IMR-90 (cell line): ENCODE data around the gene PCSK5. TPM values are rescaled to one million over a fixed set of nuclear protein-coding genes. Genes with fewer than 3 reads are reported as not detected.

Source experiments
- ATAC-seq: fragments of 200-7000 bp; cut with Tn5 transposase; 2 replicates; pipeline ENCODE4 v1.9.1; 2020; ENCODE audit warnings: low read depth, mild to moderate bottlenecking, moderate library complexity
- BruUV-seq: library from RNA; stranded (reverse); fragments of 400-500 nt; replicated peaks from 2 replicates; lab custom pipeline; 2021; lab: Mats Ljungman, UMichigan
- CTCF ChIA-PET: fragments of 300-600 bp; formaldehyde crosslinking; extraction: SDS; loops from one replicate; lab custom pipeline; 2021; ENCODE audit warnings: antibody characterized with exemption; lab: Yijun Ruan, JAX
- POLR2A ChIA-PET: fragments of 300-600 bp; sonication (Branson Sonifier 250); formaldehyde crosslinking; loops from one replicate; lab custom pipeline; 2022; ENCODE audit warnings: antibody characterized with exemption; ENCODE audit not compliant: unreplicated experiment; lab: Charles Lee
- DNase-seq: peaks from one replicate; pipeline ENCODE4 v3.0.0; 2013
- H2AFZ ChIP-seq: replicated peaks from 2 replicates; pipeline ENCODE3; 2013; ENCODE audit warnings: low read length, mild to moderate bottlenecking; ENCODE audit not compliant: poor library complexity
- H2AK5ac ChIP-seq: 2 replicates; pipeline ENCODE4 v1.6.1; 2013; ENCODE audit warnings: low read depth, low read length, inconsistent platforms
- H2AK9ac ChIP-seq: replicated peaks from 2 replicates; pipeline ENCODE3; 2013; ENCODE audit warnings: mild to moderate bottlenecking, low read depth, low read length, moderate library complexity; ENCODE audit not compliant: poor library complexity
- H2BK120ac ChIP-seq: 2 replicates; pipeline ENCODE4 v1.6.1; 2013; ENCODE audit warnings: low read depth, low read length, inconsistent platforms
- H2BK15ac ChIP-seq: 3 replicates; pipeline ENCODE4 v1.6.1; 2013; ENCODE audit warnings: low read depth, low read length, inconsistent platforms
- H2BK20ac ChIP-seq: 2 replicates; pipeline ENCODE4 v1.6.1; 2013; ENCODE audit warnings: low read depth, mild to moderate bottlenecking, inconsistent platforms, low read length, moderate library complexity
- H2BK5ac ChIP-seq: 2 replicates; pipeline ENCODE4 v1.6.1; 2013; ENCODE audit warnings: mild to moderate bottlenecking, low read depth, low read length, inconsistent platforms; ENCODE audit not compliant: poor library complexity, severe bottlenecking
- H3K14ac ChIP-seq: replicated peaks from 2 replicates; pipeline ENCODE4 v1.6.1; 2013; ENCODE audit warnings: low read depth, low read length, inconsistent platforms
- H3K18ac ChIP-seq: 2 replicates; pipeline ENCODE4 v1.6.1; 2013; ENCODE audit warnings: low read depth, low read length, control low read depth
- H3K23ac ChIP-seq: 2 replicates; pipeline ENCODE4 v1.6.1; 2013; ENCODE audit warnings: low read depth, low read length, inconsistent platforms
- H3K27ac ChIP-seq: 2 replicates; pipeline ENCODE4 v1.5.1; 2013; ENCODE audit warnings: mild to moderate bottlenecking, control low read depth, low read length; ENCODE audit not compliant: insufficient read depth
- H3K27me3 ChIP-seq: 2 replicates; pipeline ENCODE4 v1.6.1; 2013; ENCODE audit warnings: low read length; ENCODE audit not compliant: control insufficient read depth, insufficient read depth
- H3K36me3 ChIP-seq: 2 replicates; pipeline ENCODE4 v1.6.1; 2013; ENCODE audit warnings: low read length, mixed read lengths; ENCODE audit not compliant: control insufficient read depth, insufficient read depth
- H3K4ac ChIP-seq: 2 replicates; pipeline ENCODE4 v1.6.1; 2013; ENCODE audit warnings: low read depth, low read length, inconsistent platforms
- H3K4me1 ChIP-seq: 2 replicates; pipeline ENCODE4 v1.6.1; 2013; ENCODE audit warnings: low read length, mixed read lengths; ENCODE audit not compliant: control insufficient read depth, insufficient read depth
- H3K4me2 ChIP-seq: 2 replicates; pipeline ENCODE4 v1.6.1; 2013; ENCODE audit warnings: low read depth, mild to moderate bottlenecking, control low read depth, low read length, moderate library complexity
- H3K4me3 ChIP-seq: 2 replicates; pipeline ENCODE4 v1.5.1; 2013; ENCODE audit warnings: low read depth, mild to moderate bottlenecking, control low read depth, low read length, moderate library complexity; ENCODE audit not compliant: insufficient read depth
- H3K56ac ChIP-seq: 2 replicates; pipeline ENCODE4 v1.6.1; 2013; ENCODE audit warnings: low read length, inconsistent platforms; ENCODE audit not compliant: insufficient read depth; ENCODE audit errors: extremely low read depth
- H3K79me1 ChIP-seq, 2 experiments: 2 replicates each; pipeline ENCODE4 v1.6.1; 2013; ENCODE audit warnings: low read length in 2 of 2, inconsistent platforms in 1 of 2, low read depth in 1 of 2
- H3K9ac ChIP-seq: 2 replicates; pipeline ENCODE4 v1.6.1; 2013; ENCODE audit warnings: low read depth, low read length, control low read depth
- H3K9me1 ChIP-seq: 2 replicates; pipeline ENCODE4 v1.6.1; 2013; ENCODE audit warnings: low read length, inconsistent platforms; ENCODE audit not compliant: insufficient read depth
- H3K9me3 ChIP-seq: 2 replicates; pipeline ENCODE4 v1.6.1; 2013; ENCODE audit warnings: low read length; ENCODE audit not compliant: control insufficient read depth, insufficient read depth
- H4K20me1 ChIP-seq: 2 replicates; pipeline ENCODE4 v1.6.1; 2013; ENCODE audit warnings: low read length, inconsistent platforms; ENCODE audit not compliant: insufficient read depth
- H4K5ac ChIP-seq: 2 replicates; pipeline ENCODE4 v1.6.1; 2013; ENCODE audit warnings: mild to moderate bottlenecking, low read depth, low read length, control low read depth
- H4K8ac ChIP-seq, 2 experiments: 2 replicates each; pipeline ENCODE4 v1.6.1; 2013; ENCODE audit warnings: low read depth in 2 of 2, low read length in 2 of 2, control low read depth in 1 of 2, inconsistent platforms in 1 of 2
- H4K91ac ChIP-seq: 2 replicates; pipeline ENCODE4 v1.6.1; 2013; ENCODE audit warnings: low read depth, low read length, inconsistent platforms; ENCODE audit not compliant: insufficient read depth
- BHLHE40 ChIP-seq: fragments of 150-350 bp; IDR thresholded peaks from 2 replicates; pipeline ENCODE4 v1.6.1; 2016; ENCODE audit warnings: mild to moderate bottlenecking, low read depth, low read length
- MAZ ChIP-seq: IDR thresholded peaks from 2 replicates; pipeline ENCODE4 v1.6.1; 2012; ENCODE audit warnings: low read depth, mild to moderate bottlenecking, low read length, improper control_type of control experiment, moderate library complexity, borderline replicate concordance
- POLR2A ChIP-seq: IDR thresholded peaks from 2 replicates; pipeline ENCODE4 v1.6.1; 2012; ENCODE audit warnings: mild to moderate bottlenecking, low read depth, low read length
- RAD21 ChIP-seq: IDR thresholded peaks from 2 replicates; pipeline ENCODE4 v1.6.1; 2012; ENCODE audit warnings: low read length, improper control_type of control experiment
- USF2 ChIP-seq: fragments of 150-350 bp; IDR thresholded peaks from 2 replicates; pipeline ENCODE4 v1.6.1; 2017; ENCODE audit warnings: mild to moderate bottlenecking, antibody characterized with exemption, low read length, low read depth
- WGBS, 2 experiments: methylation state at CpG; one replicate each; pipeline versions ENCODE4 v1.1.5 to v1.1.7; 2013; ENCODE audit warnings: missing lambda C conversion rate in 2 of 2; ENCODE audit not compliant: insufficient read length in 1 of 2; ENCODE audit errors: extremely low coverage in 2 of 2; 5-methylcytosine and 5-hydroxymethylcytosine counted together
- dilution Hi-C: fragments of 300-500 bp; cut with HindIII; formaldehyde crosslinking; loops from one replicate; pipeline ENCODE4 v1.14.3; 2018; ENCODE audit warnings: low sequenced_read_pairs; ENCODE audit not compliant: unreplicated experiment
- in situ Hi-C: fragments of 300-500 bp; cut with MboI; formaldehyde crosslinking; loops from 3 replicates; pipeline ENCODE4 v1.14.3; 2019; ENCODE audit warnings: low sequenced_read_pairs, inconsistent platforms, mixed read lengths
- intact Hi-C: fragments of 100-400 bp; cut with micrococcal nuclease; formaldehyde crosslinking; loops from 2 replicates; pipeline ENCODE4 v1.10.0; 2022
- polyA plus RNA-seq, 3 experiments: library from polyadenylated mRNA; depleted of rRNA; stranded (reverse); fragments of >200 nt; gene quantifications; 2 replicates each; pipeline ENCODE4 v1.2.3, GENCODE V29; 2012; ENCODE audit warnings: low replicate concordance in 1 of 3
- total RNA-seq: library from RNA; depleted of rRNA; stranded (reverse); fragments of >200 nt; gene quantifications from 2 replicates; pipeline ENCODE4 v1.2.3, GENCODE V29; 2012

The PCSK5 gene
- total and polyA plus RNA-seq, 2 of the 4 experiments (the other 2 are of a cell fraction): 1.5 to 3.0 TPM

- no CpG with 5 or more reads among the region's 2 CpGs for WGBS, 2 experiments
- Histone ChIP-seq H3K18ac (no peak overlapping the region), H2BK15ac (no peak overlapping the region), H3K9ac (no peak overlapping the region), H2AK9ac (no peak overlapping the region), H3K56ac (no peak overlapping the region), H2BK5ac (no peak overlapping the region), H4K20me1 (no peaks in the 10 kb centered on the region), H3K27me3 (no peaks in the 10 kb centered on the region), H2AK5ac (no peak overlapping the region), H2BK120ac (no peak overlapping the region), H3K23ac (no peak overlapping the region), H3K4me1 (no peaks in the 10 kb centered on the region), H3K36me3 (no peaks in the 10 kb centered on the region), H3K14ac (no peak overlapping the region), H3K79me1 (no peaks in the 10 kb centered on the region), H3K4me3 (no peak overlapping the region), H3K4ac (no peak overlapping the region), H2AFZ (no peak overlapping the region), H3K27ac (no peak overlapping the region), H2BK20ac (no peak overlapping the region), H4K91ac (no peak overlapping the region), H3K4me2 (no peak overlapping the region), H3K9me3 (no peaks in the 10 kb centered on the region), H4K5ac (no peak overlapping the region), H4K8ac (no peak overlapping the region), H3K9me1 (no peaks in the 10 kb centered on the region)
- dilution Hi-C loops (no loop called here), in situ Hi-C loops (no loop called here), intact Hi-C loops (no loop called here)
- no peak for TF ChIP-seq POLR2A
- TF ChIP-seq RAD21: no peak
- no peak for TF ChIP-seq BHLHE40
- no peak for TF ChIP-seq USF2
- TF ChIP-seq MAZ: no peak
- no peak for DNase-seq
- no peak for ATAC-seq
- no TSS peak for BruUV-seq
- CTCF ChIA-PET: no interaction called here
- POLR2A ChIA-PET: no interaction called here
Measured at GRCh38 chr9:75926385-75926784, 35.9 kb downstream of the PCSK5 start.
